Hematopoietic multipotent progenitor cell treated with erythropoietin and hydrocortisone succinate and interleukin-3 and kit ligand, for 17 days (in vitro differentiated cells): ENCODE results near the gene SSNA1.
A peak's percentile ranks its signal among the peaks of the same experiment; 100 is the strongest.

Experiments
- DNase-seq: peaks from one replicate; pipeline ENCODE4 v3.0.0-alpha.2; 2015; ENCODE audit warnings: low spot score

Gene SSNA1

GRCh38 chr9:137168573-137168903 is 19.9 kb upstream of the SSNA1 start:
- no peak for DNase-seq

DNA sequence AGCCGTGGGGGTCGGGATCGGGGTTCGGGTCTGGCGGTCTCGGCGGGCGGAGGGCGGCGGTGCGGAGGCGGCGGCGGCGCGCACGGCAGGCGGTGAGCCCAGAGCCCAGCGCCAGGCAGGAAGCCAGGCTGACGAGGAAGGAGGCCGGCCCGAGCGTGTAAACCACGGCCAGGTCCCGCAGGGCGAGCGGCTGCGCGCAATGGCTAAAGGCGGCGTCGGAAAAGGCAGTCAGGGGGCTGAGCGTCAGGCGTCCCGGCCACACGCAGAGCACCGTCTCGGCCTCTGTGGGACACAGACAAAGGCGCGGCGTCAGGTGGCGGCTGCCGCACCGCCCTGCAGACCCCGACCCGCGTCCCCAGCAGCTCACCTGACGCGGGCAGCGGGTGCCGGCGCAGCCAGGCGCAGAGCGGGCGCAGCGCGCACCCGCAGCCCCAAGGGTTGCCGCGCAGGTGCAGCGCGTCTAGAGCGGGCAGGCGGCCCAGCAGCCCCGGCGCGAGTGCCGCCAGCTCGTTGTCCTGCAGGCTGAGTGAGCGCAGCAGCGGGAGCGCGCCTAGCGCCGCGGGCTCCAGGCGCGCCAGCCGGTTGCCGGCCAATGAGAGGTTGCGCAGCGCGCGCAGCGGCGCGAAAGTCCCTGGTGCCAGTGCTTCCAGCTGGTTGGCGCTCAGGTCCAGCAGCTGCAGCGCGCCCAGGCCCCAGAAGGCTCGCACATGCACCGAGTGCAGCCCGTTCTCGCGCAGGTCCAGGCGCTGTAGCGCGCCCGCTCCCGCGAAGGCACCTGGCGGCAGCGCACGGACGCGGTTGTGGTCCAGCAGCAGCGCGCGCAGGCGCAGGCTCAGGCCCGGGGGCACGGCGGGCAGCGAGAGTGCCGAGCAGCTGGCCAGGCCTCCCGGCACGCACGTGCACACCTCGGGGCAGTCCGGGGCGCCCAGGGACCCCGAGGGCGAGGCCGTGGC is 19.3 kb upstream of the SSNA1 start:
- no peak for DNase-seq

DNA sequence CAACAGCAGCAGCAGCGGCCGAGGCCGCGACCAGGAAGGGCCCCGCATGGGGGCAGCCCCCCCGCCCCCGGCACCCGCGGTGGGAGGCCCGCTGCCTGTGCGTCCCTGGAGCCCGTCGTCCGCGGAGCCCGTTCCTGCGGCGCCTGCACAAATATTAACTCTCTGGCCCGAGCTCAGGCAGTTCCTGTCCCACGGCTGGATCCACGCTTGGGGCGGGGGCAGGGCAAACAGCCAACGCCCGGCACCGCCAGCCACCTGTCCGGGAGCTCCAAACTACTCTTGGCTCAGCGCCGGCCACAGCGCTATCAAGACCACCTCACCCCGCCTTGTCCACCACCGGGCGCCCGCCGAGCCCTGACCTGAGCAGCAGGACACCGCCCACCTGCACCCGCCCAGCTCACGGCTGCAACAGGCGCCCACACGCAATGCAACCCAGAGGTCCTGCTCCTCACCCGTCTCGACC is 18.5 kb upstream of the SSNA1 start, which contains the start of gene LRRC26:
Gene LRRC26 (minus strand): TSS at position 156 of the 463 bp plus-strand sequence. CDS start 108 bp downstream, at position 48.
- DNase-seq, result no peak

- DNase-seq, result no peak
These were observed 17.9 kb upstream of the SSNA1 start for GRCh38 chr9:137170486-137171148.

GRCh38 chr9:137171149-137171900 is 17.2 kb upstream of the SSNA1 start:
- no peak for DNase-seq

GRCh38 chr9:137172901-137173795 is 15.3 kb upstream of the SSNA1 start:
- no peak for DNase-seq

DNA sequence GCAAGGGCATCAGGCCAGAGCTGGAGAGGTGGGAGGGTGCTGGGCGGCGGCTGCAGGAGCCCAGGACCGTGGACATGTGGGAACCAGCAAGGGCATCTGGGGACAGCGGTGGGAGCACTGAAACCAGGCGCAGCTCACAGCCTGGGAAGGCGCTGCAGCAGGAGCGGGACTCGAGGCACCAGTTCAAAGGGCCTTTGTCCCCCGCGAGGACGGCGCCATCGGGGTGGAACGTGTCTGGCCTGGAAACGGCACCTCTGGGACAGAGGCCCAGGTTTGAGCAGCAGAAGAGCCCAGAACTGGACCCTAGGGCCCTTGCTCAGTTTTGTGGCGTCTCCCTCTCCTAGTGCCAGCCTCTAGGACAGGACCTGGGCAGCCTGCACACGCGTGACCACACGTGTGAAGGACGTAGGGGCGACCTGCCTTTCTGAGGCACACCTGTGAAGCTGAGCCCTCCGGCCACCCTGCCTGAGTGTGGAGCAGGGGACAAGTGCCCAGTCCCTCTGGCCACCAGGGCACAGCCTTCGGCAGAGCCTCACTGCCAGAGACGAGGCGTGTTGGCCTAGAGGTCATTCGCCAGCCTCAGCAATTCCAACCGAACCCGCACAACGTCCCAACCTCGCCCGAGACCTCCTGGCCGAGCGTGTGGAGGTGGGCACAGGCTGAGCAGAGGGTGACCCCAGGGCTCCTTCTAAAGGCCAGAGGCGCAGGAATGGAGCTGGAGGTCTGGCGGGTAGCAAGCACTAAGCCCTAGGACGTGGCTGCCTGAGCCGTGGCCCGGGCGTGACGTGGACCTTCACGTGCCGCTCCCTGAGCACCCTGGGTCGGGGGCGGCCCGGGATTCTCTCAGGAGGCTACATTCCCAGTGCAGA is 14.4 kb upstream of the SSNA1 start:
- DNase-seq, result no peak

DNA sequence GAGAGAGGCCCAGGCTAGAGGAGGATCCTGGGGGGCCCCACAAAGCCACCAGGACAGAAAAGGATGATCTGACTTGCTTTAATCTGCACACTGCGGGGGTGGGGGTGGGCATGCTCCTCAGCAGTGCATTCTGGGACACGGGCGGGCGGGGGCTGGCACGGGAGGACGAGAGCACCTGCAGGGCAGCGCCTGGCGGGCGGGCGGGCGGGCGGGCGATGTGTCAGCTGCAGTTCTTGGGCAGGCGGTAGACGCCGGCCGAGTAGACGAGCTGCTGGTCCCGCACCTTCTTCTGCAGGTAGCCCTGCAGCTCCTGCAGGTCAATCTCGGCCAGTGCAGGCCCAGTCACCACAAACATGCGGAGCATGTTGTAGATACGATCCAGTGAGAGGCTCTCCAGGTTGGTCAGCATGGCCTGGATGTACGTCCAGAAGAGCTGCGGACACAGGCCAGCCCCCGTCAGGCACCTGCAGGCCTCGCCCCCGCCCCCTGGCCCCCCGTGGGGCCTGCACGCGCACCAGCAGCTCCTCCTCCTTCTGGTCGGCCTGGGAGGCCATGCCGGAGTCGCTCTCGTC is 13.7 kb upstream of the SSNA1 start:
- DNase-seq, result no peak

GRCh38 chr9:137175345-137175961 is 13.0 kb upstream of the SSNA1 start:
- no peak for DNase-seq

GRCh38 chr9:137176302-137177182 is 11.9 kb upstream of the SSNA1 start:
- DNase-seq, result peak; percentile 36

DNA sequence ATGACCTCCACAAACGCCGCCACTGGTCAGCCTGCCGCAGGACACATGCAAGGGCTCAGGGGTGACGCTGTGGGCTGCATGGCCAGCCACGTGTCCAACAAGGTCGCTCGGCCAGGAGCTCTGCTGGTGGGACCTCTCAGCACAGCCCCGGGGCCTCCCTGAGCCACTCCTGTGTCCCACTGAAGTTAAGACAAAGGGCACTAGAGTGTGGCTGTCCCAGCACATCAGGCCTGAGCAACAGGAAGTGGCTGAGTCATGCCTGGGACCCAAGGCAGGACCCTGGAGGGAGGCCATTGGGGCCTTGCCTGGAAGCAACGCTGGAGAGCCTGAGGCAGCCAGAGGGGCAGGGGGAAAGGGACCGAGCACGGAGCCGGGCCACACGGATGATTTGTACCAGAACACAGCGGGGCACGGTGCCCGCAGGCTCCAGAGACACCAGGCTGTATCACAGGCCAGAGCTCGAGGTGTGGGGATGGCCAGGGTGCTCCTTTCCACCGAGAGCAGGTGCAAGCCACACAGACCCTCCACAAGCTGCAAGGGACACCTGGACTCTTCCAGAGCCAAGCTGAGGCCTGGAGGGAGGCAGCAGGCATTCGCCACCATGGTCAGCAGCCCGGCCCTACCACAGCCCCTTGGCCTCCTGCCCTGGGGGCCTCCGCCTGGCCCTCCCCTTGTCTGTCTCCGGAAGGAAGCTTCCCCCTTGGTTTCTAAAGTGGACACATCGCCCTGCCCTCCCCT is 10.1 kb upstream of the SSNA1 start:
- no peak for DNase-seq

DNA sequence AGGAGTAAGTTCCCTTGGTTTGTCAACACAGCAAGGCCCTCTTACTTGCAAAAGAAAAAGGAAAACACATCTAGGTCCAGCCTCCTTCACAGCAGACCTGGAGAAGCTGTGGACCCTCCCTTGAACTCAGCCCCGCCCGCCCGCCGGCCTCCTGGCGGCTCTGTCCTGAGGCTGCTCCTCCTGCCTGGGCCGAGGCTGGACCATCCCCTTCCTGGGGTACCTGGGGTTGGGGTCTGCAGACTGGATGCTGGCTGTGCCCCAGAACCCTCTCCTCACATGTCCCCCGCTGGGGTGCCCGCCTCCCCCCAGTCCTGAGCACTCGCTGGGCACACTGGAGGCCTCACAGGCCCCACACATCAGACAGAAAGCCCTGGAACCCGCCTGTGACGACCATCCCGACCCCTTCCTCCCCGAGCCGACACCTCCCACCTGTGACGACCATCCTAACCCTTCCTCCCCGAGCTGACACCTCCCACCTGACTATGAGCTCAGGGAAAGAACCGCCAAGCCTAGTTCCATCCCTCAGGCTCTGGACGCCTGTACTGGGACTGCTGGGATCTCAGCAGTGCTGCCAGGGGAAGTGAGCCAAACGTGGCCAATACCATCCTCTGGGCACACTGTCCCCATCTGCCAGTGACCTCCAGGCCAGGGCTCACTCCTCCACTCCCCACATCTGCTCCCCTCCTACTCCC is 9.4 kb upstream of the SSNA1 start:
- no peak for DNase-seq

GRCh38 chr9:137179761-137180160 is 8.7 kb upstream of the SSNA1 start:
- DNase-seq, result no peak

- DNase-seq, result no peak
These were observed 8.0 kb upstream of the SSNA1 start for GRCh38 chr9:137180491-137180890.

- DNase-seq, result no peak
These were observed 6.8 kb upstream of the SSNA1 start for GRCh38 chr9:137181680-137182079.

DNA sequence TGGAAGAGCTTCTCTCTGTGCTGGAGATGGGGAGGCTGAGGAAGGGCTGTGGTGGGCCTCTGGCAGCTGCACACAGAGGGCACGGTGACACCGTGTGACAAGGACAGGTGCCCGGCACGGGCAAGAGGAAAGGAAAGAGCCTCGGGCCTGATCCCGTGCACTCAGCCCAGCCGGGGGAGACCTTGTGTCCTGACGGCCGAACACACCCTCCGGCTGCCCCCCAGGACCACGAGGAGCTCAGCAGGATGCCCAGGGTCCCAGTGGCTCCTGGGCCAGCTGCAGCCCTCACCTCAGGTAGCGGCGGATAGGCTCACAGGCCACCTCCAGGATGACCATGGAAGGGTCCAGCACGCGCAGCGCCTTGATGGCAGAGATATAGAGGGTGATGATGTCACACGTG is 5.6 kb upstream of the SSNA1 start:
- DNase-seq, result no peak

GRCh38 chr9:137183980-137184595 is 4.4 kb upstream of the SSNA1 start:
- no peak for DNase-seq
